Measurements from ENCODE around the gene ALS2.
"Not testable (repeated sequence)": the region's sequence is repeated elsewhere in the genome, so short reads cannot be mapped to it uniquely, and the experiment has no call there.

ALS2 gene

GRCh38 chr2:201674794-201675193 lies 105.9 kb downstream of the ALS2 start:
- no peak for DNase-seq (ENCODE audit: low read depth)

GRCh38 chr2:201674298-201674697 lies 106.4 kb downstream of the ALS2 start:
- DNase-seq (ENCODE audit: low read depth), result no peak

GRCh38 chr2:201673546-201673945 lies 107.2 kb downstream of the ALS2 start:
- no peak for DNase-seq (ENCODE audit: low read depth)

- DNase-seq (ENCODE audit: low read depth), result not testable (repeated sequence)
Observed at GRCh38 chr2:201671205-201671604, 109.5 kb downstream of the ALS2 start.

- no peak for DNase-seq (ENCODE audit: low read depth)
Observed at GRCh38 chr2:201669865-201670264, 110.9 kb downstream of the ALS2 start.

- DNase-seq (ENCODE audit: low read depth), result no peak
Observed at GRCh38 chr2:201668402-201668910, 112.3 kb downstream of the ALS2 start.

GRCh38 chr2:201664334-201664733 lies 116.4 kb downstream of the ALS2 start:
- no peak for DNase-seq (ENCODE audit: low read depth)

GRCh38 chr2:201661366-201661765 lies 119.4 kb downstream of the ALS2 start:
- DNase-seq (ENCODE audit: low read depth), result no peak

- DNase-seq (ENCODE audit: low read depth), result no peak
Observed at GRCh38 chr2:201660293-201660895, 120.3 kb downstream of the ALS2 start.

- DNase-seq (ENCODE audit: low read depth), result no peak
Observed at GRCh38 chr2:201656740-201657139, 124.0 kb downstream of the ALS2 start.

GRCh38 chr2:201656102-201656501 lies 124.6 kb downstream of the ALS2 start:
- DNase-seq (ENCODE audit: low read depth), result no peak

- peak; percentile 71 for DNase-seq (ENCODE audit: low read depth)
Observed at GRCh38 chr2:201654616-201655384, 125.9 kb downstream of the ALS2 start.

- DNase-seq (ENCODE audit: low read depth), result no peak
Observed at GRCh38 chr2:201653221-201653620, 127.5 kb downstream of the ALS2 start.
